Keratinocyte (primary cell): Measurements from ENCODE around the gene HECTD4. TPM values are rescaled to one million over a fixed set of nuclear protein-coding genes. Genes with fewer than 3 reads are reported as not detected.

Source experiments
- DNase-seq: peaks from one replicate; pipeline ENCODE4 v3.0.0-alpha.2; 2011; ENCODE audit warnings: low read depth, missing footprints, low spot score
- FAIRE-seq: peaks from 2 replicates; lab custom pipeline; 2011; peaks lifted over from hg19 to GRCh38; lab: Jason Lieb, UNC
- H2AFZ ChIP-seq: 2 replicates; pipeline ENCODE4 v1.6.0; 2012; ENCODE audit warnings: low read length, control low read depth, inconsistent platforms; ENCODE audit not compliant: control insufficient read depth
- H3K27ac ChIP-seq: 2 replicates; pipeline ENCODE4 v1.5.1; 2011; ENCODE audit warnings: low read length; ENCODE audit not compliant: control insufficient read depth, insufficient read depth
- H3K27me3 ChIP-seq: 3 replicates; pipeline ENCODE4 v1.6.0; 2011; ENCODE audit warnings: low read length; ENCODE audit not compliant: control insufficient read depth, insufficient read depth; ENCODE audit errors: extremely low read depth
- H3K36me3 ChIP-seq, 2 experiments: 2 replicates in 1 of 2; 3 replicates in 1 of 2; pipeline ENCODE4 v1.5.1; 2011; ENCODE audit warnings: low read length in 2 of 2, mild to moderate bottlenecking in 1 of 2; ENCODE audit not compliant: control insufficient read depth in 2 of 2, insufficient read depth in 2 of 2; ENCODE audit errors: extremely low read depth in 1 of 2
- H3K4me1 ChIP-seq: 3 replicates; pipeline ENCODE4 v1.5.1; 2011; ENCODE audit warnings: low read length; ENCODE audit not compliant: control insufficient read depth, insufficient read depth; ENCODE audit errors: extremely low read depth
- H3K4me2 ChIP-seq: 3 replicates; pipeline ENCODE4 v1.6.0; 2011; ENCODE audit warnings: low read depth, low read length; ENCODE audit not compliant: control insufficient read depth, insufficient read depth; ENCODE audit errors: extremely low read depth
- H3K4me3 ChIP-seq, 3 experiments: fragments of 200-600 bp in 1 of 3; sonication (generic) in 1 of 3; 2 replicates in 2 of 3; 3 replicates in 1 of 3; pipeline ENCODE4 v1.5.1; 2011 to 2016; ENCODE audit warnings: low read length in 3 of 3, mild to moderate bottlenecking in 3 of 3, control low read depth in 2 of 3, inconsistent platforms in 1 of 3, low read depth in 1 of 3, mixed read lengths in 1 of 3, mixed run types in 1 of 3, moderate library complexity in 1 of 3; ENCODE audit not compliant: control insufficient read depth in 2 of 3, insufficient read depth in 2 of 3; ENCODE audit errors: extremely low read depth in 1 of 3
- H3K79me2 ChIP-seq: 2 replicates; pipeline ENCODE4 v1.6.0; 2012; ENCODE audit warnings: low read length; ENCODE audit not compliant: control insufficient read depth, insufficient read depth
- H3K9ac ChIP-seq: 3 replicates; pipeline ENCODE4 v1.6.0; 2011; ENCODE audit warnings: low read length; ENCODE audit not compliant: control insufficient read depth, insufficient read depth; ENCODE audit errors: extremely low read depth
- H3K9me1 ChIP-seq: 3 replicates; pipeline ENCODE4 v1.6.0; 2011; ENCODE audit warnings: low read length; ENCODE audit not compliant: control insufficient read depth, insufficient read depth; ENCODE audit errors: extremely low read depth
- H3K9me3 ChIP-seq: 2 replicates; pipeline ENCODE4 v1.5.1; 2012; ENCODE audit warnings: low read depth, low read length; ENCODE audit not compliant: control insufficient read depth
- H4K20me1 ChIP-seq: 3 replicates; pipeline ENCODE4 v1.6.0; 2011; ENCODE audit warnings: low read length; ENCODE audit not compliant: control insufficient read depth, insufficient read depth; ENCODE audit errors: extremely low read depth
- EZH2 ChIP-seq: IDR thresholded peaks from one replicate; pipeline ENCODE4 v1.6.1; 2012; ENCODE audit warnings: inconsistent platforms, mild to moderate bottlenecking, low read length, moderate library complexity
- dilution Hi-C: fragments of 300-500 bp; cut with MboI; formaldehyde crosslinking; loops from one replicate; pipeline ENCODE4 v1.7.0; 2020; ENCODE audit warnings: low sequenced_read_pairs; ENCODE audit not compliant: extremely low pct_ligation_motif_present
- polyA plus RNA-seq, 5 experiments: library from polyadenylated mRNA; depleted of rRNA in 3 of 5; stranded (reverse) in 3 of 5; stranded (forward) in 1 of 5; unstranded in 1 of 5; fragments of >200 nt; gene quantifications; 1 replicate in 1 of 5; 2 replicates in 3 of 5; 3 replicates in 1 of 5; pipeline versions ENCODE4 v1.2.1 to v1.2.3, GENCODE V29; 2011 to 2012; ENCODE audit warnings: missing spikeins in 2 of 5, low read depth in 1 of 5, low replicate concordance in 1 of 5
- TF ChIP-seq, protein P1 (sequence below), 3 experiments: IDR thresholded peaks in 1 of 3; conservative IDR thresholded peaks in 1 of 3; optimal IDR thresholded peaks in 1 of 3; 2 replicates in 2 of 3; 3 replicates in 1 of 3; pipeline versions ENCODE3 to v1.5.1; 2011; ENCODE audit warnings: low read length in 3 of 3, mild to moderate bottlenecking in 3 of 3, moderate library complexity in 2 of 3, control low read depth in 1 of 3, inconsistent platforms in 1 of 3; ENCODE audit not compliant: insufficient read depth in 2 of 3; ENCODE audit errors: extremely low read depth in 1 of 3

HECTD4 gene
- polyA plus RNA-seq, 1 donor (not counting 4 experiments of a cell fraction or from before 2014, with no cell fraction given) = 7.5 TPM

GRCh38 chr12:112353393-112353792 lies 28.8 kb downstream of the HECTD4 start:
- Histone ChIP-seq H3K4me1 (peaks cover 17% of the 10 kb centered on the region), H3K27ac (peak overlapping the region; percentile 84), H3K79me2 (peaks cover 14% of the 10 kb centered on the region), H3K27me3 (no peaks in the 10 kb centered on the region), H3K9me3 (no peaks in the 10 kb centered on the region), H3K9ac (peak overlapping the region; percentile 49), H4K20me1 (no peaks in the 10 kb centered on the region), H3K4me2 (peak overlapping the region; percentile 30), H3K36me3 (no peaks in the 10 kb centered on the region), H3K9me1 (no peaks in the 10 kb centered on the region), H2AFZ (no peak overlapping the region), H3K4me3 (no peak overlapping the region)
- DNase-seq (no peak), FAIRE-seq (peak; percentile 49)
- TF ChIP-seq, protein P1, sequence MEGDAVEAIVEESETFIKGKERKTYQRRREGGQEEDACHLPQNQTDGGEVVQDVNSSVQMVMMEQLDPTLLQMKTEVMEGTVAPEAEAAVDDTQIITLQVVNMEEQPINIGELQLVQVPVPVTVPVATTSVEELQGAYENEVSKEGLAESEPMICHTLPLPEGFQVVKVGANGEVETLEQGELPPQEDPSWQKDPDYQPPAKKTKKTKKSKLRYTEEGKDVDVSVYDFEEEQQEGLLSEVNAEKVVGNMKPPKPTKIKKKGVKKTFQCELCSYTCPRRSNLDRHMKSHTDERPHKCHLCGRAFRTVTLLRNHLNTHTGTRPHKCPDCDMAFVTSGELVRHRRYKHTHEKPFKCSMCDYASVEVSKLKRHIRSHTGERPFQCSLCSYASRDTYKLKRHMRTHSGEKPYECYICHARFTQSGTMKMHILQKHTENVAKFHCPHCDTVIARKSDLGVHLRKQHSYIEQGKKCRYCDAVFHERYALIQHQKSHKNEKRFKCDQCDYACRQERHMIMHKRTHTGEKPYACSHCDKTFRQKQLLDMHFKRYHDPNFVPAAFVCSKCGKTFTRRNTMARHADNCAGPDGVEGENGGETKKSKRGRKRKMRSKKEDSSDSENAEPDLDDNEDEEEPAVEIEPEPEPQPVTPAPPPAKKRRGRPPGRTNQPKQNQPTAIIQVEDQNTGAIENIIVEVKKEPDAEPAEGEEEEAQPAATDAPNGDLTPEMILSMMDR (optimal IDR thresholded peaks at IDR 0.05 in 1 of 3, IDR thresholded peaks at IDR 0.05 in 1 of 3, conservative IDR thresholded peaks at IDR 0.05 in 1 of 3; ENCODE audit: extremely low read depth in 1 of 3, insufficient read depth in 2 of 3, low read length in 3 of 3) = no peak
- no peak for TF ChIP-seq EZH2
- dilution Hi-C loops = no loop called here

DNA sequence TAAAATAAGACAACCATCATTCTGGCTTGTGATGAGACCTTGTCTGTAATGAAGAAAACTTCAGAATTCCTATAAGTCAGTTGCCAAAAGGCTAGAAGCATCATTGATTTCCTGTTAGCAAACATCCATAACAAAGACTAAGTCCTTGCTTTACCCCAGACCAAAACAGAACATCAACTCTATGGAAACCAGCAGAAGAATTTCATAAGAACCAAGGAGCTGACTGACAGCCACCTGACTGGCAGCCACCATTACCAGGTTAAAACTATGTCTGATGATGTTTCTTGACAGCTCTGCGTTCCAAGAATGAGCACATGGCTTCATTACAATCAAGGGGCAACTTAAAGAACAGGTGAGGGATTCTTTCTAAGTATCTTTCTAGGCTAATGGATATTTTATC lies 29.3 kb downstream of the HECTD4 start:
- no peak overlapping the region for H2AFZ ChIP-seq
- no peaks in the 10 kb centered on the region for H3K27me3 ChIP-seq
- FAIRE-seq (peak; percentile 57), DNase-seq (no peak)
- H4K20me1 ChIP-seq = no peaks in the 10 kb centered on the region
- H3K9me1 ChIP-seq = no peaks in the 10 kb centered on the region
- H3K36me3 ChIP-seq = no peaks in the 10 kb centered on the region
- peaks cover 17% of the 10 kb centered on the region for H3K4me1 ChIP-seq
- peak overlapping the region; percentile 30 for H3K4me2 ChIP-seq
- H3K9me3 ChIP-seq = no peaks in the 10 kb centered on the region
- TF ChIP-seq EZH2 = no peak
- TF ChIP-seq, protein P1 (optimal IDR thresholded peaks at IDR 0.05 in 1 of 3, IDR thresholded peaks at IDR 0.05 in 1 of 3, conservative IDR thresholded peaks at IDR 0.05 in 1 of 3; ENCODE audit: extremely low read depth in 1 of 3, insufficient read depth in 2 of 3, low read length in 3 of 3) = no peak
- dilution Hi-C loops = no loop called here
- peak overlapping the region; percentile 49 for H3K9ac ChIP-seq
- H3K4me3 ChIP-seq = no peak overlapping the region
- peaks cover 14% of the 10 kb centered on the region for H3K79me2 ChIP-seq
- H3K27ac ChIP-seq = peak overlapping the region; percentile 84
